PFSK-1 (cell line): ENCODE data around the gene TERB1.
A peak's percentile ranks its signal among the peaks of the same experiment; 100 is the strongest.

Experiments
- FOXP2 ChIP-seq: optimal IDR thresholded peaks from 2 replicates; pipeline ENCODE3; 2011; ENCODE audit warnings: borderline replicate concordance, control low read depth, inconsistent platforms; ENCODE audit not compliant: insufficient read depth; ENCODE audit errors: extremely low read length, extremely low read depth
- POLR2AphosphoS5 ChIP-seq: IDR thresholded peaks from 2 replicates; pipeline ENCODE4 v1.6.1; 2012; ENCODE audit warnings: low read depth, mild to moderate bottlenecking, control low read depth, low read length, moderate library complexity
- REST ChIP-seq, 2 experiments: IDR thresholded peaks; 2 replicates each; pipeline versions ENCODE4 v1.6.1 to v1.8.0; 2011 to 2012; ENCODE audit warnings: low read depth in 2 of 2, low read length in 2 of 2, control low read depth in 1 of 2, inconsistent platforms in 1 of 2, mild to moderate bottlenecking in 1 of 2, moderate library complexity in 1 of 2; ENCODE audit not compliant: insufficient read depth in 1 of 2
- SIN3A ChIP-seq: IDR thresholded peaks from 2 replicates; pipeline ENCODE4 v1.6.1; 2012; ENCODE audit warnings: mild to moderate bottlenecking, low read length, moderate library complexity, borderline replicate concordance; ENCODE audit not compliant: insufficient read depth
- TAF1 ChIP-seq: IDR thresholded peaks from 2 replicates; pipeline ENCODE4 v1.6.1; 2012; ENCODE audit warnings: low read length, control low read depth, borderline replicate concordance; ENCODE audit not compliant: insufficient read depth

TERB1 gene

DNA sequence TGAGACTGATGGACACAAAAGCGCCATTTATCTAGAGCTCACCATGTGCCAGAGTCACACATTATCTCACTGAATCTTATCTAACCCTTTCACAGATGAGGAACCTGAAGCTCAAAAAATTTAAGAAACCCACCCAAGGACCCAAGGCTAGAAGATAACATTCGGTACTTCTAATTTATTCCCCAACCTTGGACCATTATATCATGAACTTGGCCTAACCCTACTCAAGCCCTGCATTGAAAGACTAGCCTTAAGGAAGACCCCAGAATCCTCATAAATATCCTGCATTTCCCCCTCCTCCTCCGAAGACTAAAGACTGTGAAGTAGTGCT lies 49.4 kb downstream of the TERB1 start:
- no peak for TF ChIP-seq REST (IDR thresholded peaks at IDR 0.05; ENCODE audit: insufficient read depth in 1 of 2, low read depth in 2 of 2, low read length in 2 of 2)
- no peak for TF ChIP-seq FOXP2
- no peak for TF ChIP-seq TAF1
- no peak for TF ChIP-seq POLR2AphosphoS5
- TF ChIP-seq SIN3A, result no peak

- TF ChIP-seq SIN3A (no peak), TAF1 (peak; percentile 63; the same call in 1 of the 2 replicates), FOXP2 (peak; percentile 82), POLR2AphosphoS5 (peak; percentile 62; the same call in 1 of the 2 replicates), REST (IDR thresholded peaks at IDR 0.05; ENCODE audit: insufficient read depth in 1 of 2, low read depth in 2 of 2, low read length in 2 of 2) (no peak)
Measured at GRCh38 chr16:66751303-66751991, 49.9 kb downstream of the TERB1 start, which contains the start of gene DYNC1LI2. DYNC1LI2 (minus strand) TSS chr16:66751609; CDS start chr16:66751591, 18 bp downstream.

GRCh38 chr16:66751053-66751302 lies 50.4 kb downstream of the TERB1 start:
- TF ChIP-seq POLR2AphosphoS5 (no peak), SIN3A (no peak), FOXP2 (no peak), REST (IDR thresholded peaks at IDR 0.05; ENCODE audit: insufficient read depth in 1 of 2, low read depth in 2 of 2, low read length in 2 of 2) (no peak)

DNA sequence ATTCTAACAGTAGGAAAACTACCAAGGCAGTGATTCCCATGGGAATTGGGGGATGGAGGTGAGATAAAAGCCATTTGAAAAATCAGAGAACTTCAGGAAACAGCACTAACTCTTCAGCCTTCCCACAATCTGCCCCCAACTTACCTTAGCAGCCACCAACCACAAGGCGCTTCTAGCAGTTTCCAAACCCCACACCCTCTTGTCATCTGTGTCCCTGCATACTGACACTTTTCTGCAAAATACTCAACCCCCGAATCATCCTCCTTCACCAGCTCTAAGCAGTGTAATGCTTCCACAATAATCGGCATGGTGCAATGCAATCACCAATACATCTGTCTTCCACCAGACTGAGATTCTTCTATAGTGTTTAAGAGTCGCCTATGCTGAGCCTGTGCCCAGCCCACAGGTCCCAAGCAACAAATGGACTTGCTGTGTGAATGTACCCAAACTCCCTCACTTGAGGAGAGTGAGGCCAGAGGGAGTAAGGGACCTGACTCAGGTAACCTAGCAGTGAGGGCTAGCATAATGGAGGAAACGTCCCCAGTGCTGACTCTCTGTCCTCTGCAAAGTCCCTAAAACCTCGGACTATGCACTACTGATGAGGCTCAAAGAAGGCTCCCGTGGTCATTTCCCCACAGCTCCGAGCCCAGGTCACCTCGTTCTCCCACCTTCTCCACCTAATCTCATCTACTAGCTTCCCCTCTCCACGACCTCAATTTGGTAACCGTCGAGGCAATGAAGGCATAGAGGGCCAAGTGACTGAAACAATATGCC lies 50.9 kb downstream of the TERB1 start:
- TF ChIP-seq TAF1, result no peak
- TF ChIP-seq POLR2AphosphoS5, result no peak
- no peak for TF ChIP-seq FOXP2
- no peak for TF ChIP-seq REST (IDR thresholded peaks at IDR 0.05; ENCODE audit: insufficient read depth in 1 of 2, low read depth in 2 of 2, low read length in 2 of 2)
- TF ChIP-seq SIN3A, result no peak
